Limb (tissue), 2 donors: ENCODE data around the gene SLC22A1.
"Not testable (repeated sequence)": the region's sequence is repeated elsewhere in the genome, so short reads cannot be mapped to it uniquely, and the experiment has no call there.

Experiments used
- DNase-seq, 2 donors: peaks; one replicate each; pipeline ENCODE4 v3.0.0-alpha.2; 2016; ENCODE audit errors: extremely low spot score in 2 of 2

The SLC22A1 gene

DNA sequence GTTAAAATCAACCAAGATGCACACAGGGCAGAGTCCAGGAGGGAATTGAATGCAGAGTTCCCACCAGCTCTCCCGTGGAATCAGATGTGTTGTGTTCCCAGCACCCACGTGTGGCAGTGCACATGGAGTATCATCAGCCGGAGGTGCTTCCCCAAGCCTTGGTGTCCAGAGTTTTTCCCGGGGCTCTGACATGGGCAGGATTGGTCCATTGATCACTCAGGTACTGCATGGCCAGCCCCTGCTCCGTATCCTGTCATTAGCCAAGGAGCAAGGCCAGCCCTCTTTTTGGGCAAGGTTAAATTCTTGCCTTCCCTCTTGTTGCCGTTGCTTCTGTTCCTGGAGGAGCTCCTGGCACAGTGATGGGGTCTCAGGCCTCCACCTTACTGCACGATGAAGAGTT is 28.6 kb upstream of the SLC22A1 start:
- no peak for DNase-seq

DNA sequence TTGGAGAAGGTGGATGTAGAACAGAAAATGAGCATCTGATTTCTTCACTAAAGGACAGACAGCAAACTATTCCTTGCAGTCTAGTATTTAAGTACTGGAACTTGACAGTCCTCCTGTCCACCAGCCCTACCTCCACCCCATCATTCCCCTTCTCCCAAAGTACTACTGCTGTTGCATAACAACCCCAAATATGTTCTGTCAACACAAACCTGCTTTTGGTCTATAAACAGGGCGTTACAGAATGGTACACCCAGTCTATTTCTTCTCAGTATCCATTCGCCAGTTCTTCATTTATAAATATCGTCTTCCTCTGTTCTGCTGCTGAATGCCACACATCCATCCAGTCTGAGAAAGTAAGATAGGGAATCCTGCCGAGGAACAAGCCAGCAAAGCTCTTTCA is 27.7 kb upstream of the SLC22A1 start:
- DNase-seq: no peak

DNA sequence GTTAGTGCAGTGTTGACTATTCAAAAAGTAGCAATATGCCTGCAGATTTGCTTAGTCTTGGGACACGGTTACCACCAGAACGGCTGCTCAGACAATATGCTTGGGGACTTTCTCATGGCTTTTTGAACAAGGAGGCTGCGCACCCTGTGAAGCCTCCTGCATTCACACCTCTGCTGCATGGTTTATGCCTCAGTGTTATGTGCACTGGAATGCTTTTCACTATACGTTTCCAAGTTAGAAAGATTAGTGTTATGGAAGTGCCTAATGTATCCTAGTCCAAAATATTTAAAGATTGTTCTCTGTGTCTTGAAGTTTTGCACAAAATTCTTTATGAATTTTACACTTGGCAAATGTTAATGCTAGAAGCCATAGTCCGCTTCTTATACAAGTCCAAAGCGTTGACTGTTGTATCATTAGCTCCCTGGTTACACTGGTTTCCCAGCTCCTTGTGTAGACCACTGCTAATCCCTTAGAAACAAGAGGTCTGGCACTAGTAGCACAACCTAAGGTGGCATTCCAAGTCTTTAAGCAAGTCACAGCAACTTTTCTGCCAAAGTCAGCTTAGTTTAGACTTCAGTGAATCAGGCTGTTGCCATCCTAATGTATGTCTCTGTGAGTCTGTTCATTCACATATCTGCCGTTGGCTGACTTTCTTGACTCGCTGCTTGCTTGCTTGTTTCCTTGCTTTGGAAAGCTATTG is 26.3 kb upstream of the SLC22A1 start:
- DNase-seq: no peak

DNA sequence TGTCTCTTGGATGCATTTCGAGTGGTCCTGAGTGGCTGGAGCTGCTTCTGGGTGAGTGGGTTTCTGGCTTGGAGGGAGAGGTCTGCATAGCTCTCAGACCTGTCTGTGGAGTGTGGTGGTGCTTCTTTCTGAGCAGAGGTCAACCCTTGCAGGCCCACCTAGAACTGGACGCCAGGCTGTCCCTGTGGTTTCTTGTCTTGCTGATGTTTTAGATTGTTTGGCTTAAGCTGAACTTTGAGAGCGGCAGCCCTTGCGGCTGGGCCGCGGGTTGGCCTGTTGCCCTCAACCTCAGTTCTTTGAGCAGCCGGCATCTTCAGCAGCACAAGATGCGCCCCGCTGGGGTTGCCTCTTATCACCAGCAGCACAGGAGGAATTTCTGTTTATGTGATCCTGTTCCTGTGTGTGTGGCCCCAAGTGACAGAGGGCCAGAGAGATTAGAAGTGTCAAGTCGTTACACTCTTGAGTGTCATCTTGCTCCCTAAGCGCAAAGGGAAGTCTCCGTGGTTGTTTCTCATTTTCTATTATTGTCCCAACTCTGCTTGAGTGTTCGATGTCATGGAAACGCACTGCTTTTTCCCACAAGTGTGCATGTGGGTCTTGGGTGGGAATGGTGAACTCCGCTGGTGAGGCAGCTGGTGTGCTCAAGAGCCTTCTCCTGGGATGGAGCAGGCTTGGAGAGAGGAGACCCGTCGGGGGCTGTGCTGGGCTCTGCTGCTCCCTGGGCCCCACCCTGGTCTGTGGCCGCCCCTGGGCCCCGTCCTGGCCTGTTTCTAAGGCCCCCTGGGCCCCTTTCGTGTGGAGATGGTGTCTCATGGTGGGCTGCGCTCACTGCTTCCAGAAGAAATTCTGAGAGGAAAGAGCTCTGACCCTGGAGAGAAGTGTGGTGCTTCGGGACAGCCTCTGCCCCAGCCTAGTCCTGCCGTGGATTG is 20.1 kb upstream of the SLC22A1 start:
- no peak for DNase-seq

- DNase-seq: no peak
Observed at GRCh38 chr6:160102399-160102798, 19.2 kb upstream of the SLC22A1 start.

GRCh38 chr6:160102956-160103824 is 18.4 kb upstream of the SLC22A1 start:
- DNase-seq: no peak

DNA sequence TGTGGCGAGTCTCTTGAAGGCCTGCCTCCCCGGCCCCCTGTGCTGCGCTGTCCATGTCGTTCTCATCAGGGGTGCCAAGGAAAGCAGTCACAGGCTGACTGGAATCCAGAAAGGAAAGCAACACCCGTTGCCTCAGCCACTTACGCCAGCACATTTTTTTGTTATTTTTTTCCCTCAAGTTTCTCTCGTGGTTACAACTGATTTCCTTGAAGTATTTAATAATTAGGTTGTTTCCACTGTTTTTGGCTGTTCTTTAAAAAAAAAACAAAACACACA is 17.9 kb upstream of the SLC22A1 start:
- no peak for DNase-seq

DNA sequence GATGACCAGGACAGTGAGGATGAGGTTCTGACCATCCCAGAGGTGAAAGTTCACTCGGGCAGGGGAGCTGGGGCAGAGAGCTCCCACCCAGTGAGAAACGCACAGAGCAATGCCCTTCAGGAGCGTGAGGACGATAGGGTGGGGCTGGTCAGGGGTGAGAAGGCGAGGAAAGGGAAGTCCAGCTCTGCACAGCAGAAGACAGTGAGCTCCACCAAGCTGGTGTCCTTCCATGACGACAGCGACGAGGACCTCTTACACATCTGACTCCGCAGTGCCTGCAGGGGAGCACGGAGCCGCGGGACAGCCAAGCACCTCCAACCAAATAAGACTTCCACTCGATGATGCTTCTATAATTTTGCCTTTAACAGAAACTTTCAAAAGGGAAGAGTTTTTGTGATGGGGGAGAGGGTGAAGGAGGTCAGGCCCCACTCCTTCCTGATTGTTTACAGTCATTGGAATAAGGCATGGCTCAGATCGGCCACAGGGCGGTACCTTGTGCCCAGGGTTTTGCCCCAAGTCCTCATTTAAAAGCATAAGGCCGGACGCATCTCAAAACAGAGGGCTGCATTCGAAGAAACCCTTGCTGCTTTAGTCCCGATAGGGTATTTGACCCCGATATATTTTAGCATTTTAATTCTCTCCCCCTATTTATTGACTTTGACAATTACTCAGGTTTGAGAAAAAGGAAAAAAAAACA is 16.6 kb upstream of the SLC22A1 start:
- DNase-seq: no peak

DNA sequence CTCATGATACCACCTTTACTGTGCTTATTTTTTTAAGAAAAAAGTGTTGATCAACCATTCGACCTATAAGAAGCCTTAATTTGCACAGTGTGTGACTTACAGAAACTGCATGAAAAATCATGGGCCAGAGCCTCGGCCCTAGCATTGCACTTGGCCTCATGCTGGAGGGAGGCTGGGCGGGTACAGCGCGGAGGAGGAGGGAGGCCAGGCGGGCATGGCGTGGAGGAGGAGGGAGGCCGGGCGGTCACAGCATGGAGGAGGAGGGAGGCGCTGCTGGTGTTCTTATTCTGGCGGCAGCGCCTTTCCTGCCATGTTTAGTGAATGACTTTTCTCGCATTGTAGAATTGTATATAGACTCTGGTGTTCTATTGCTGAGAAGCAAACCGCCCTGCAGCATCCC is 15.6 kb upstream of the SLC22A1 start:
- DNase-seq: no peak

- no peak for DNase-seq
Observed at GRCh38 chr6:160106701-160107100, 14.9 kb upstream of the SLC22A1 start.

- DNase-seq: no peak
Observed at GRCh38 chr6:160108077-160108476, 13.5 kb upstream of the SLC22A1 start.

- no peak for DNase-seq
Observed at GRCh38 chr6:160110586-160111123, 11.0 kb upstream of the SLC22A1 start.

DNA sequence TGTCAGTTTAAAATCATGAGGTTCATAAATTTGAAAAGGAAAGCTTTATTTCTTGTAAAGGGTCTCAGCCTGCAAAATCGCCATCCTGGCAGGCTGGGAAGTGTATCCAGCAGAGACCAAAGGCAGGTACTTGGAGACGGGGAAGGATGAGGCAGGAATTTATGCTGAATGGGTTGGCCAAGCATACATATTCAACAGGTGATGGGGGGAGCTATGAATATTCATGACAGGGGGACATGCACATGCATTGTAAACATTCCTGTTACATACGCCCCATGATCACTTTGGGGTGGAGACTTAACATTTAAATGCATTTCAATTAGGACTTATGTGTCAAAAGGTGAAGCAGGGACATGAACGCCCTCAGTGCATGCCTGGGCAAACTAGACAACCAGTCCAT is 9.8 kb upstream of the SLC22A1 start:
- no peak for DNase-seq

- DNase-seq: no peak
Observed at GRCh38 chr6:160112628-160113299, 8.9 kb upstream of the SLC22A1 start.

- not testable (repeated sequence) for DNase-seq
Observed at GRCh38 chr6:160114536-160114935, 7.1 kb upstream of the SLC22A1 start.

DNA sequence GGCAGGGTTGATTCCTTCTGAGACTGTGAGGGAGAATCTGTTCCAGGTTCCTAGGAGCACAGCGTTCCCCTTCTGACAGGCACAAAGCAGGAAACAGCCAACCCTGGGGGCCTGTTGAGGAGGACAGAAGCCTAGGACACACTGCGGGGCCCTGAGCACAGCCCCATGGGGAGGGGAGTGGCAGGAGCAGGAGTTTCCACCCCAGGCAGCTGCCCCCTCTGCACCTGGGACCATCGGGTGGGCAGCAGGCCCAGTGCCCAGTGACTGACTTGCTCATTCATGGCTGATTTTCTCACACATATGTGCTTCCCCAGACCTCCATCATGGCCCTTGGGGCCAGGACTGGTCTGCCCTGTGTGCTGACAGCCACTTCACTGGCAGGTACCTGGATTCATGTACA is 6.2 kb upstream of the SLC22A1 start:
- DNase-seq: no peak

DNA sequence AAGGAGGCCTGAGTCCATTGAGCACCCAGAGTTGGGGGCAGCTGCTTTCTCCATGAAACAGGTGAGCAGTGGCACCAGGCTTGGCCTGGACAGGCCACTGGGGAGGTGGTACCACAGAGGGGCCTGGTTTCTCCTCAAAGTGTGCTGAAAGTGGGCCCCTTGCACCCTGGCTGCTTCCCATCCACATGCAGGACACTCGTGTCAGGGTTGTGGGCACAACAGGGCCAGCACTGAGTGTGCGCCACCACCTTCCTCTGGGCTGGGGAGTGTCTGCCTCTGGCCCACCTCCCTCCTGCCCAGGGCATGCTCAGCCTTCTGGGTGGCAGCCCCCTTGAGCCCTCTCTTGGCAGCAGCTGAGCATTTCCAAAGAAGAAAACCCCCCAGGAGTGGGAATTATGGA is 5.2 kb upstream of the SLC22A1 start:
- DNase-seq: no peak

GRCh38 chr6:160117137-160117536 is 4.5 kb upstream of the SLC22A1 start:
- DNase-seq: no peak

GRCh38 chr6:160118620-160119229 is 2.9 kb upstream of the SLC22A1 start:
- no peak for DNase-seq

DNA sequence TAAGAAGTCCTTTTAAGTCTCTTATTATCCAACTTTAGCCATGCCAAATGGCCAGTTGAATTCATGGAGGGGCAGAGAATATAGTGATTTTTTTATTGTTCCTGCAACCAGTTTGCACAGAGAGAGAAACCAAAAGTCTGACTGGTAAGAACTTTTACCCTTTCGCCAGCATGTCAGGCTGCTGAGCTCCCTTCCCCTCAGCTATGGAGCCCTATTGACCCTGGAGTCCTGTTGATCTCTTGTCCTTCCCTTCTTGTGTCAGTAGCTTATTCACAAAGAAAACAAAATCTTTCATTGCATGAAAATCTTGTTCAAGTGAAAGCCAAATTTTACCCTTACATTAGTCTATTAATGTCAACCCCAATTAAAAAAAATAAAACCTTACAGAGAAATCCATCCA is 1.5 kb upstream of the SLC22A1 start:
- no peak for DNase-seq
